GM23248 (cell line): ENCODE results near the gene TUBD1. TPM values are rescaled to one million over a fixed set of nuclear protein-coding genes. Genes with fewer than 3 reads are reported as not detected.
"Not testable (repeated sequence)": the region's sequence is repeated elsewhere in the genome, so short reads cannot be mapped to it uniquely, and the experiment has no call there.

ENCODE experiments used
- DNase-seq: peaks from one replicate; pipeline ENCODE4 v3.0.0-alpha.2; 2015
- H2AFZ ChIP-seq: fragments of 200-600 bp; sonication (generic); 2 replicates; pipeline ENCODE4 v1.6.1; 2016; ENCODE audit warnings: antibody characterized with exemption
- H3F3A ChIP-seq: fragments of 200-600 bp; sonication (generic); 2 replicates; pipeline ENCODE4 v1.6.1; 2016; ENCODE audit warnings: mild to moderate bottlenecking, antibody characterized with exemption, mixed run types; ENCODE audit not compliant: insufficient read depth
- H3K27ac ChIP-seq: fragments of 200-600 bp; sonication (generic); 2 replicates; pipeline ENCODE4 v1.5.1; 2016; ENCODE audit warnings: mild to moderate bottlenecking
- H3K27me3 ChIP-seq: fragments of 200-600 bp; sonication (generic); replicated peaks from 2 replicates; pipeline ENCODE4 v1.6.1; 2016; ENCODE audit warnings: mild to moderate bottlenecking; ENCODE audit not compliant: insufficient read depth
- H3K36me3 ChIP-seq: fragments of 200-600 bp; sonication (generic); 2 replicates; pipeline ENCODE4 v1.6.1; 2016; ENCODE audit warnings: low read depth, mild to moderate bottlenecking
- H3K4me1 ChIP-seq: fragments of 200-600 bp; sonication (generic); 2 replicates; pipeline ENCODE4 v1.6.1; 2016; ENCODE audit warnings: mild to moderate bottlenecking; ENCODE audit not compliant: insufficient read depth
- H3K4me2 ChIP-seq: fragments of 200-600 bp; sonication (generic); one replicate; pipeline ENCODE4 v1.6.1; 2016; ENCODE audit warnings: mild to moderate bottlenecking; ENCODE audit not compliant: unreplicated experiment
- H3K4me3 ChIP-seq: fragments of 200-600 bp; sonication (generic); 2 replicates; pipeline ENCODE4 v1.5.1; 2016; ENCODE audit warnings: mild to moderate bottlenecking
- H3K79me2 ChIP-seq: fragments of 200-600 bp; sonication (generic); 2 replicates; pipeline ENCODE4 v1.6.1; 2016; ENCODE audit warnings: mild to moderate bottlenecking; ENCODE audit not compliant: insufficient read depth
- H3K9ac ChIP-seq: fragments of 200-600 bp; sonication (generic); 2 replicates; pipeline ENCODE4 v1.6.1; 2016; ENCODE audit warnings: mild to moderate bottlenecking
- H3K9me2 ChIP-seq: fragments of 200-600 bp; sonication (generic); 2 replicates; pipeline ENCODE4 v1.6.1; 2016; ENCODE audit warnings: mixed run types, mild to moderate bottlenecking, moderate library complexity; ENCODE audit not compliant: insufficient read depth
- H3K9me3 ChIP-seq: fragments of 200-600 bp; sonication (generic); one replicate; pipeline ENCODE4 v1.6.1; 2017; ENCODE audit warnings: low read depth
- H4K20me1 ChIP-seq: fragments of 200-600 bp; sonication (generic); 2 replicates; pipeline ENCODE4 v1.6.0; 2016; ENCODE audit not compliant: insufficient read depth
- EZH2 ChIP-seq: fragments of 200-600 bp; sonication (generic); IDR thresholded peaks from 2 replicates; pipeline ENCODE4 v1.6.1; 2018; ENCODE audit warnings: antibody characterized with exemption, mild to moderate bottlenecking; ENCODE audit not compliant: insufficient read depth, poor library complexity, severe bottlenecking
- EZH2phosphoT487 ChIP-seq: fragments of 200-600 bp; sonication (generic); IDR thresholded peaks from 2 replicates; pipeline ENCODE4 v1.6.1; 2018; ENCODE audit warnings: antibody characterized with exemption, moderate library complexity, mild to moderate bottlenecking, low read depth; ENCODE audit not compliant: insufficient read depth
- WGBS, 2 experiments: methylation state at CpG; one replicate each; pipeline ENCODE4 v1.1.6; 2015 to 2017; ENCODE audit warnings: low lambda C conversion rate in 2 of 2, low coverage in 1 of 2; ENCODE audit errors: missing lambda C conversion rate in 2 of 2; 5-methylcytosine and 5-hydroxymethylcytosine counted together
- in situ Hi-C: fragments of 300-500 bp; cut with MboI; formaldehyde crosslinking; loops from 2 replicates; pipeline ENCODE4 v1.15.0; 2020
- polyA plus RNA-seq: library from polyadenylated mRNA; unstranded; fragments of >200 nt; fragmentation: Nextera tagmentation; extraction: Ambion mirVana; gene quantifications from 2 replicates; pipeline ENCODE4 v1.2.1, GENCODE V29; 2016
- total RNA-seq: library from RNA; depleted of rRNA; stranded (reverse); fragments of >200 nt; shearing (Covaris generic); gene quantifications from 2 replicates; pipeline ENCODE4 v1.2.3, GENCODE V29; 2014

TUBD1 gene
- total and polyA plus RNA-seq, 2 experiments from 2014 or later: 3.8 to 4.3 TPM

DNA sequence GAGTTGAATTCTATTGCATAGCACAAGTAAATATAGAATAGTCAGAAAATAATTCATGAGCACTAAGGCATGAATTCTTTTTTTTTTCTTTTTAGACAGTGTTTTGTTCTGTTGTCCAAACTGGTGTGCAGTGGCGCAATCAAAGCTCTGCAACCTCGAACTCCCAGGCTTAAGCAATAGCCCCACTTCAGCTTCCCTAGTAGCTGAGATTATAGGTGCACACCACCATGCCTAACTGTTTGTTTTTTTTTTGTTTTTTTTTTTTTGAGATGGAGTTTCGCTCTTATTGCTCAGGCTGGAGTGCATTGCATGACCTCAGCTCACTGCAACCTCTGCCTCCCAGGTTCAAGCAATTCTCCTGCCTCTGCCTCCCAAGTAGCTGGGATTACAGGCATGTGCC is 16.6 kb downstream of the TUBD1 start:
- no peaks in the 10 kb centered on the region for H3F3A ChIP-seq
- H3K27ac ChIP-seq: no peak overlapping the region
- TF ChIP-seq EZH2 (no peak), EZH2phosphoT487 (no peak)
- H3K36me3 ChIP-seq: no peaks in the 10 kb centered on the region; the same call in 1 of the 2 replicates
- no peak overlapping the region for H3K4me3 ChIP-seq
- no peaks in the 10 kb centered on the region for H4K20me1 ChIP-seq
- no peak overlapping the region for H2AFZ ChIP-seq
- 98% methylated on average over 3 of the region's 3 CpGs for WGBS, 2 experiments
- no peak overlapping the region for H3K4me2 ChIP-seq
- in situ Hi-C loops: no loop called here
- H3K4me1 ChIP-seq: no peaks in the 10 kb centered on the region
- no peak for DNase-seq
- H3K9me2 ChIP-seq: no peaks in the 10 kb centered on the region
- H3K79me2 ChIP-seq: no peaks in the 10 kb centered on the region
- H3K27me3 ChIP-seq: no peaks in the 10 kb centered on the region
- no peaks in the 10 kb centered on the region for H3K9me3 ChIP-seq
- no peak overlapping the region for H3K9ac ChIP-seq

DNA sequence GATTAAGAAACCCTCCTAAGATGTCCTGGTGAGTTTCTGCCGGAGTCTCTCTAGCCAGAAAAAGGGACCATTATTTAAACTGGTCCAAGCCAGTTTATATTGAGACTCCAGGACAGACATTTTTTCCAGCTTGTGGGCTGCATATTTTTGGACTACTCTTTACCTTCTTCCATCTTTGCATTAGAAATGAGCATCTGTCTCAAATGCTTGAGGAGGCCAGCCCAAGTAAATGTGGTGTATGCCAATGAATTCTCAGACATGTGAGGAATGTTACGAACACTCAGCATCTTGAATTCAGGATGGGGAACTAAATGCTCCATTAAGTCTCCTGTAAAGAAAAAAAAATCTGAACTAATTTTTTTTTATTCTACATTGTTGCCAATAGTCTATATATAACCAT is 18.4 kb downstream of the TUBD1 start:
- WGBS, 2 experiments: 89 to 98% methylated on average over 2 of the region's 2 CpGs
- H3K9ac ChIP-seq: no peak overlapping the region
- H3K9me3 ChIP-seq: no peaks in the 10 kb centered on the region
- no peaks in the 10 kb centered on the region for H3F3A ChIP-seq
- no peak for TF ChIP-seq EZH2
- TF ChIP-seq EZH2phosphoT487: no peak
- no peaks in the 10 kb centered on the region for H3K9me2 ChIP-seq
- no peaks in the 10 kb centered on the region for H4K20me1 ChIP-seq
- no peak overlapping the region for H3K4me3 ChIP-seq
- H3K4me2 ChIP-seq: no peak overlapping the region
- no peak for DNase-seq
- in situ Hi-C loops: no loop called here
- no peak overlapping the region for H3K27ac ChIP-seq
- H3K4me1 ChIP-seq: no peaks in the 10 kb centered on the region
- H3K36me3 ChIP-seq: no peaks in the 10 kb centered on the region; the same call in 1 of the 2 replicates
- H2AFZ ChIP-seq: no peak overlapping the region
- no peaks in the 10 kb centered on the region for H3K27me3 ChIP-seq
- no peaks in the 10 kb centered on the region for H3K79me2 ChIP-seq

DNA sequence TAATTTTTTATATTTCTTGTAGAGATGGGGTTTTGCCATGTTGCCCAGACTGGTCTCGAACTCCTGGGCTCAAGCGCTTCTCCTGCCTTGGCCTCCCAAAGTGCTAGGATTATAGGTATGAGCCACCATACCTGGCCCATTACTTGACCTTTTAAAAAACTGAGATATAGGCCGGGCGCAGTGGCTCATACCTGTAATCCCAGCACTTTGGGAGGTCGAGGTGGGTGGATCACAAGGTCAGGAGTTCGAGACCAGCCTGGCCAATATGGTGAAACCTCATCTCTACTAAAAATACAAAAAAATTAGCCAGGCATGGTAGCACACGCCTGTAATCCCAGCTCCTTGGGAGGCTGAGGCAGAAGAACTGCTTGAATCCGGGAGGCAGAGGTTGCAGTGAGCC is 19.3 kb downstream of the TUBD1 start:
- not testable (repeated sequence) for H3K36me3 ChIP-seq

DNA sequence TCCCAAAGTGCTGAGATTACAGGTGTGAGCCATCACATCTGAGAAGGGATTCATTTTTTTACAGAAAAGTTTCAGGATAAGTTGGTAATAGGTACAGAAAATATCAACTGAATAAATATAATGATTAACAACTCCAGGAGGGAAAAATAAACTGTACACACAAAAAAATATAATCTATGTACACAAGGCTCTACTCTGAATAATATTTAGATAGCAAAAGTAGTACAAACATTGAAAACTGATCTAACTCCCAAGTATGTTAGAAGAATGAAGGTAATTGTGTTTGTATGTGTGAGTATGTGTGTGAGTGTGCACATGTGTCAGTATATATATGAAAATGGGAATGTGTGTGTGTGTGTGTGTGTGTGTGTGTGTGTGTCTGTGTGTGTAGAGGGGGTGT is 20.4 kb downstream of the TUBD1 start:
- no peak for TF ChIP-seq EZH2
- no peak for TF ChIP-seq EZH2phosphoT487
- Histone ChIP-seq H3K4me1 (no peaks in the 10 kb centered on the region), H3K36me3 (no peaks in the 10 kb centered on the region; the same call in 1 of the 2 replicates), H3F3A (no peaks in the 10 kb centered on the region), H3K9me3 (no peaks in the 10 kb centered on the region), H3K9ac (no peak overlapping the region), H3K27me3 (no peaks in the 10 kb centered on the region), H3K4me3 (no peak overlapping the region), H4K20me1 (no peaks in the 10 kb centered on the region), H3K9me2 (no peaks in the 10 kb centered on the region), H3K27ac (no peak overlapping the region), H2AFZ (no peak overlapping the region), H3K79me2 (no peaks in the 10 kb centered on the region), H3K4me2 (no peak overlapping the region)
- in situ Hi-C loops: no loop called here
- no peak for DNase-seq

More for the DNA sequence above, 19.3 kb downstream of the TUBD1 start:
- in situ Hi-C loops, H3K4me1 ChIP-seq, H3F3A ChIP-seq, H3K9me2 ChIP-seq, DNase-seq, H3K9ac ChIP-seq, H4K20me1 ChIP-seq, H3K27ac ChIP-seq, H2AFZ ChIP-seq, H3K4me2 ChIP-seq, H3K27me3 ChIP-seq, H3K9me3 ChIP-seq, H3K4me3 ChIP-seq, H3K79me2 ChIP-seq: not testable (repeated sequence)
- 93 to 95% methylated on average over 8 of the region's 8 CpGs for WGBS, 2 experiments

DNA sequence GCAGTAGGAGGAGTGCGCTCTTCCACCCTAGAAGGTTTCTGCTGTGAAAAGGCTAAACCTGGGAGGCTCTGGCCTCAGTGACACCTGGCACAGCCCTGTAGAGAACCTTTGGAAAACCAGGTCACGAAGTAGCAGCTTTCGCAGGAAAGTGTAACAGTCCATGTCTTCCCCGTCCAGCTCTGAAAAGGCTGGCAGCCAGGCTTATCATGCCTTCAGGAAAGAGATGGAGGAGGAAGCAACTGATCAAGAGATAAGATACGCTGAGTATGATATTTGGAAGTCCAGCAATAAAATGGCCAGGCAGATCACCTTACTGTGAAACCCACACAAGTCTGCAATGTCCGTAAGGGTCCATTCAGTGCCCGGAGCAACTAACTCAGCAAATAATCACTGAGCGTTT is 22.3 kb downstream of the TUBD1 start:
- in situ Hi-C loops: no loop called here
- Histone ChIP-seq H3K36me3 (no peaks in the 10 kb centered on the region), H3K4me1 (no peaks in the 10 kb centered on the region), H2AFZ (no peak overlapping the region), H4K20me1 (no peaks in the 10 kb centered on the region), H3K4me2 (no peak overlapping the region), H3K9me2 (no peaks in the 10 kb centered on the region), H3F3A (no peaks in the 10 kb centered on the region), H3K9me3 (no peaks in the 10 kb centered on the region), H3K27ac (no peak overlapping the region), H3K79me2 (no peaks in the 10 kb centered on the region), H3K4me3 (no peak overlapping the region), H3K9ac (no peak overlapping the region), H3K27me3 (no peaks in the 10 kb centered on the region)
- TF ChIP-seq EZH2phosphoT487 (no peak), EZH2 (no peak)
- DNase-seq: no peak
- WGBS, 2 experiments: 95 to 97% methylated on average over 8 of the region's 8 CpGs
